GM23338 (cell line): ENCODE data around the gene GAREM1. TPM values are rescaled to one million over a fixed set of nuclear protein-coding genes. Genes with fewer than 3 reads are reported as not detected.

Experiments used
- ATAC-seq: fragments of 200-7000 bp; cut with Tn5 transposase; 3 replicates; pipeline ENCODE4 v1.9.1; 2020
- DNase-seq: peaks from one replicate; pipeline ENCODE4 v3.0.0-alpha.2; 2015; ENCODE audit warnings: low spot score
- H2AFZ ChIP-seq: fragments of 200-600 bp; sonication (generic); 2 replicates; pipeline ENCODE4 v1.8.0; 2016; ENCODE audit warnings: antibody characterized with exemption, mild to moderate bottlenecking, moderate library complexity
- H3F3A ChIP-seq: fragments of 200-600 bp; sonication (generic); replicated peaks from 2 replicates; pipeline ENCODE4 v1.8.0; 2017; ENCODE audit warnings: antibody characterized with exemption, mixed run types, low read depth
- H3K27ac ChIP-seq: fragments of 200-600 bp; sonication (generic); 2 replicates; pipeline ENCODE4 v1.6.1; 2016; ENCODE audit warnings: low read depth
- H3K27me3 ChIP-seq: fragments of 200-600 bp; sonication (generic); 2 replicates; pipeline ENCODE4 v1.8.0; 2016; ENCODE audit warnings: mild to moderate bottlenecking, mixed run types, moderate library complexity; ENCODE audit not compliant: insufficient read depth
- H3K36me3 ChIP-seq: fragments of 200-600 bp; sonication (generic); 2 replicates; pipeline ENCODE4 v1.8.0; 2016; ENCODE audit warnings: mild to moderate bottlenecking; ENCODE audit not compliant: insufficient read depth
- H3K4me1 ChIP-seq: fragments of 200-600 bp; sonication (generic); 2 replicates; pipeline ENCODE4 v1.8.0; 2016; ENCODE audit warnings: mild to moderate bottlenecking, moderate library complexity; ENCODE audit not compliant: insufficient read depth
- H3K4me2 ChIP-seq: fragments of 200-600 bp; sonication (generic); 2 replicates; pipeline ENCODE4 v1.7.1; 2017; ENCODE audit warnings: mixed run types
- H3K4me3 ChIP-seq: fragments of 200-600 bp; sonication (generic); 2 replicates; pipeline ENCODE4 v1.6.1; 2016; ENCODE audit warnings: mixed run types
- H3K79me2 ChIP-seq: fragments of 200-600 bp; sonication (generic); replicated peaks from 2 replicates; pipeline ENCODE4 v1.8.0; 2017; ENCODE audit warnings: mild to moderate bottlenecking; ENCODE audit not compliant: insufficient read depth
- H3K9me2 ChIP-seq: fragments of 200-600 bp; sonication (generic); 2 replicates; pipeline ENCODE4 v1.8.0; 2017; ENCODE audit not compliant: insufficient read depth
- H4K20me1 ChIP-seq: fragments of 200-600 bp; sonication (generic); replicated peaks from 2 replicates; pipeline ENCODE4 v1.8.0; 2017; ENCODE audit warnings: mild to moderate bottlenecking; ENCODE audit not compliant: insufficient read depth
- H3K27ac Mint-ChIP-seq: 2 replicates; pipeline ENCODE4 v1.8.0; 2020; ENCODE audit warnings: inconsistent platforms, mild to moderate bottlenecking, moderate library complexity, mixed read lengths
- H3K27me3 Mint-ChIP-seq: 3 replicates; pipeline ENCODE4 v1.8.0; 2022; ENCODE audit warnings: low read depth, mild to moderate bottlenecking, moderate library complexity, mixed read lengths, inconsistent platforms; ENCODE audit not compliant: insufficient read depth, poor library complexity
- H3K36me3 Mint-ChIP-seq: 3 replicates; pipeline ENCODE4 v1.8.0; 2021; ENCODE audit warnings: low read depth, mild to moderate bottlenecking, inconsistent platforms, moderate library complexity, mixed read lengths
- H3K4me1 Mint-ChIP-seq: 3 replicates; pipeline ENCODE4 v1.8.0; 2020; ENCODE audit warnings: mild to moderate bottlenecking, inconsistent platforms, mixed read lengths
- H3K4me3 Mint-ChIP-seq: 3 replicates; pipeline ENCODE4 v1.8.0; 2021; ENCODE audit warnings: moderate library complexity, mild to moderate bottlenecking, inconsistent platforms, mixed read lengths
- H3K9me3 Mint-ChIP-seq: 3 replicates; pipeline ENCODE4 v1.8.0; 2020; ENCODE audit warnings: moderate library complexity, mild to moderate bottlenecking, inconsistent platforms, mixed read lengths
- CREB1 ChIP-seq: fragments of 250-450 bp; sonication (Bioruptor Pico); IDR thresholded peaks from 2 replicates; pipeline ENCODE4 v1.5.0; 2020; ENCODE audit warnings: low read depth, mild to moderate bottlenecking, moderate library complexity
- EZH2 ChIP-seq: fragments of 200-600 bp; sonication (generic); IDR thresholded peaks from one replicate; pipeline ENCODE4 v1.8.0; 2017; ENCODE audit warnings: antibody characterized with exemption, mild to moderate bottlenecking, low read depth; ENCODE audit not compliant: unreplicated experiment
- NANOG ChIP-seq: IDR thresholded peaks from 2 replicates; pipeline ENCODE4 v1.6.1; 2016; ENCODE audit warnings: antibody characterized with exemption, borderline replicate concordance
- ZNF114 ChIP-seq: fragments of 250-450 bp; sonication (Bioruptor Pico); IDR thresholded peaks from 2 replicates; pipeline ENCODE4 v1.5.0; 2020; ENCODE audit warnings: mild to moderate bottlenecking, moderate library complexity
- polyA plus RNA-seq: library from polyadenylated mRNA; unstranded; fragments of >200 nt; fragmentation: Nextera tagmentation; extraction: Ambion mirVana; gene quantifications from 2 replicates; pipeline ENCODE4 v1.2.1, GENCODE V29; 2016
- total RNA-seq: library from RNA; depleted of rRNA; stranded (reverse); fragments of >200 nt; shearing (Covaris generic); gene quantifications from 2 replicates; pipeline ENCODE4 v1.2.3, GENCODE V29; 2014
- TF ChIP-seq, protein P1 (sequence below): fragments of 250-450 bp; sonication (Bioruptor Pico); IDR thresholded peaks from 2 replicates; pipeline ENCODE4 v1.5.0; 2020; ENCODE audit warnings: mild to moderate bottlenecking, moderate library complexity
- TF ChIP-seq, protein P2 (sequence below), 2 experiments: fragments of 200-600 bp in 1 of 2; sonication (generic) in 1 of 2; conservative IDR thresholded peaks; 2 replicates each; pipeline versions ENCODE4 v1.5.1 to v1.6.1; 2016 to 2017; ENCODE audit warnings: antibody characterized with exemption in 2 of 2, low read depth in 2 of 2, mild to moderate bottlenecking in 2 of 2, moderate library complexity in 1 of 2

The GAREM1 gene
- total and polyA plus RNA-seq, 2 experiments from 2014 or later = 2.7 to 6.0 TPM

DNA sequence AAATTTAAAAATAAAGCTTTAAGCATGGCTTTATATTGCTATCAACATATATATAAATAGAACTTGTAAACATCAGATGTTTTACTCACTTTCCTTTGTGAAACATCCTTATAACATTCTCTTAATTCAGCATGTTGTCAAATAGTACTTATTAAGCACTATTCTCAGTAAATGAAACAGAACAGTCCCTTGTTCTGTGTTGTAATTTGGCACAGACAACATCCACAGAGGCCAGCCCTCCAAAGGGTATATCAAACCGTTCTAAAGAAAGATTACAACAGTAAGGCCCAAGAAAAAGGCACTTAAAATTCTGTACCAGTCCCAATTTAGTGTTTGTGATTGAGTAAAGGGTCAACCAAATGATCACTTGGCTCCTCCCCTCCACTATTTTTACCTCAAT, 46.0 kb downstream of the GAREM1 start (continued):
- TF ChIP-seq, protein P1, sequence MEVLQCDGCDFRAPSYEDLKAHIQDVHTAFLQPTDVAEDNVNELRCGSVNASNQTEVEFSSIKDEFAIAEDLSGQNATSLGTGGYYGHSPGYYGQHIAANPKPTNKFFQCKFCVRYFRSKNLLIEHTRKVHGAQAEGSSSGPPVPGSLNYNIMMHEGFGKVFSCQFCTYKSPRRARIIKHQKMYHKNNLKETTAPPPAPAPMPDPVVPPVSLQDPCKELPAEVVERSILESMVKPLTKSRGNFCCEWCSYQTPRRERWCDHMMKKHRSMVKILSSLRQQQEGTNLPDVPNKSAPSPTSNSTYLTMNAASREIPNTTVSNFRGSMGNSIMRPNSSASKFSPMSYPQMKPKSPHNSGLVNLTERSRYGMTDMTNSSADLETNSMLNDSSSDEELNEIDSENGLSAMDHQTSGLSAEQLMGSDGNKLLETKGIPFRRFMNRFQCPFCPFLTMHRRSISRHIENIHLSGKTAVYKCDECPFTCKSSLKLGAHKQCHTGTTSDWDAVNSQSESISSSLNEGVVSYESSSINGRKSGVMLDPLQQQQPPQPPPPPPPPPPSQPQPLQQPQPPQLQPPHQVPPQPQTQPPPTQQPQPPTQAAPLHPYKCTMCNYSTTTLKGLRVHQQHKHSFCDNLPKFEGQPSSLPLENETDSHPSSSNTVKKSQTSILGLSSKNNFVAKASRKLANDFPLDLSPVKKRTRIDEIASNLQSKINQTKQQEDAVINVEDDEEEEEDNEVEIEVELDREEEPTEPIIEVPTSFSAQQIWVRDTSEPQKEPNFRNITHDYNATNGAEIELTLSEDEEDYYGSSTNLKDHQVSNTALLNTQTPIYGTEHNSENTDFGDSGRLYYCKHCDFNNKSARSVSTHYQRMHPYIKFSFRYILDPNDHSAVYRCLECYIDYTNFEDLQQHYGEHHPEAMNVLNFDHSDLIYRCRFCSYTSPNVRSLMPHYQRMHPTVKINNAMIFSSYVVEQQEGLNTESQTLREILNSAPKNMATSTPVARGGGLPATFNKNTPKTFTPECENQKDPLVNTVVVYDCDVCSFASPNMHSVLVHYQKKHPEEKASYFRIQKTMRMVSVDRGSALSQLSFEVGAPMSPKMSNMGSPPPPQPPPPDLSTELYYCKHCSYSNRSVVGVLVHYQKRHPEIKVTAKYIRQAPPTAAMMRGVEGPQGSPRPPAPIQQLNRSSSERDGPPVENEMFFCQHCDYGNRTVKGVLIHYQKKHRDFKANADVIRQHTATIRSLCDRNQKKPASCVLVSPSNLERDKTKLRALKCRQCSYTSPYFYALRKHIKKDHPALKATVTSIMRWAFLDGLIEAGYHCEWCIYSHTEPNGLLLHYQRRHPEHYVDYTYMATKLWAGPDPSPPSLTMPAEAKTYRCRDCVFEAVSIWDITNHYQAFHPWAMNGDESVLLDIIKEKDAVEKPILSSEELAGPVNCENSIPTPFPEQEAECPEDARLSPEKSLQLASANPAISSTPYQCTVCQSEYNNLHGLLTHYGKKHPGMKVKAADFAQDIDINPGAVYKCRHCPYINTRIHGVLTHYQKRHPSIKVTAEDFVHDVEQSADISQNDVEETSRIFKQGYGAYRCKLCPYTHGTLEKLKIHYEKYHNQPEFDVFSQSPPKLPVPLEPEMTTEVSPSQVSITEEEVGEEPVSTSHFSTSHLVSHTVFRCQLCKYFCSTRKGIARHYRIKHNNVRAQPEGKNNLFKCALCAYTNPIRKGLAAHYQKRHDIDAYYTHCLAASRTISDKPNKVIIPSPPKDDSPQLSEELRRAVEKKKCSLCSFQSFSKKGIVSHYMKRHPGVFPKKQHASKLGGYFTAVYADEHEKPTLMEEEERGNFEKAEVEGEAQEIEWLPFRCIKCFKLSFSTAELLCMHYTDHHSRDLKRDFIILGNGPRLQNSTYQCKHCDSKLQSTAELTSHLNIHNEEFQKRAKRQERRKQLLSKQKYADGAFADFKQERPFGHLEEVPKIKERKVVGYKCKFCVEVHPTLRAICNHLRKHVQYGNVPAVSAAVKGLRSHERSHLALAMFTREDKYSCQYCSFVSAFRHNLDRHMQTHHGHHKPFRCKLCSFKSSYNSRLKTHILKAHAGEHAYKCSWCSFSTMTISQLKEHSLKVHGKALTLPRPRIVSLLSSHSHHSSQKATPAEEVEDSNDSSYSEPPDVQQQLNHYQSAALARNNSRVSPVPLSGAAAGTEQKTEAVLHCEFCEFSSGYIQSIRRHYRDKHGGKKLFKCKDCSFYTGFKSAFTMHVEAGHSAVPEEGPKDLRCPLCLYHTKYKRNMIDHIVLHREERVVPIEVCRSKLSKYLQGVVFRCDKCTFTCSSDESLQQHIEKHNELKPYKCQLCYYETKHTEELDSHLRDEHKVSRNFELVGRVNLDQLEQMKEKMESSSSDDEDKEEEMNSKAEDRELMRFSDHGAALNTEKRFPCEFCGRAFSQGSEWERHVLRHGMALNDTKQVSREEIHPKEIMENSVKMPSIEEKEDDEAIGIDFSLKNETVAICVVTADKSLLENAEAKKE = no peak
- TF ChIP-seq EZH2 = no peak
- TF ChIP-seq, protein P2, sequence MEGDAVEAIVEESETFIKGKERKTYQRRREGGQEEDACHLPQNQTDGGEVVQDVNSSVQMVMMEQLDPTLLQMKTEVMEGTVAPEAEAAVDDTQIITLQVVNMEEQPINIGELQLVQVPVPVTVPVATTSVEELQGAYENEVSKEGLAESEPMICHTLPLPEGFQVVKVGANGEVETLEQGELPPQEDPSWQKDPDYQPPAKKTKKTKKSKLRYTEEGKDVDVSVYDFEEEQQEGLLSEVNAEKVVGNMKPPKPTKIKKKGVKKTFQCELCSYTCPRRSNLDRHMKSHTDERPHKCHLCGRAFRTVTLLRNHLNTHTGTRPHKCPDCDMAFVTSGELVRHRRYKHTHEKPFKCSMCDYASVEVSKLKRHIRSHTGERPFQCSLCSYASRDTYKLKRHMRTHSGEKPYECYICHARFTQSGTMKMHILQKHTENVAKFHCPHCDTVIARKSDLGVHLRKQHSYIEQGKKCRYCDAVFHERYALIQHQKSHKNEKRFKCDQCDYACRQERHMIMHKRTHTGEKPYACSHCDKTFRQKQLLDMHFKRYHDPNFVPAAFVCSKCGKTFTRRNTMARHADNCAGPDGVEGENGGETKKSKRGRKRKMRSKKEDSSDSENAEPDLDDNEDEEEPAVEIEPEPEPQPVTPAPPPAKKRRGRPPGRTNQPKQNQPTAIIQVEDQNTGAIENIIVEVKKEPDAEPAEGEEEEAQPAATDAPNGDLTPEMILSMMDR (conservative IDR thresholded peaks at IDR 0.05; ENCODE audit: low read depth in 2 of 2) = no peak
- TF ChIP-seq ZNF114 (CRISPR knock-in tag) = no peak
- TF ChIP-seq NANOG = no peak

DNA sequence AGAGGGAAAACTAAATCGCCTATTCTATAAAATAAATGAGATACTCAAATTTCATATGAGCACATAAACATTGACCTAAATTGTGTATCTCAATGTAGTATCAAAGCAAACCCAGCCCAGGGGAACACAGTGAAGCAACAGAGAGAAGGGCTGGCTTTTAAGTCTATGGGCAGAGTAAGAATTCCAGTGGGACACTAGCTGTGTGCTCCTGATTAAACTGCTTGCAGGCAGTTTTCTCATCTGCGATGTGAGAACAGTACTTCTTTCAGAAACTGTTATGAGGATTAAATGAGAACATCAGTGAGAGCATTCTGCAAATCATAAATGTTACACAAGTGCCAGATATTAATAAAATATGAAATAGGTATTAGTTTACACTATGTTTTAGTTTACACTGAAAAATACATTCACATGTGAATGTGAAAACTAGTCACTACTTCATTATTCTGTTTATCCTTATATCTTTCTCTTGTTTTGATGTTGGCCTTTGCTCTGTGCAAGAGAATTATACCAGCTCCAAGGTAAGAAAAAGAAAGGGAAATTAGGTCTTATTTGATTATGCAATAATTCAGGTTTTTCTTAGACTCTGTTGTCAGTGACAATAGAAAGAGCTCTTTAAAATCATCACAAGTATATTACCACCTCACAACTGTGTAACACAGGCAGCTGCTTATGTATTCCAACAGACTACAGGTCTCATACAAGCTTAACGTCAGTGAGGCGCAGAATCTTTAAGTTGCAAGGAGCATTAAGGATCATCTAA, 47.5 kb downstream of the GAREM1 start:
- Histone ChIP-seq H3F3A (no peaks in the 10 kb centered on the region), H3K4me3 (no peak overlapping the region), H3K27me3 (no peaks in the 10 kb centered on the region), H3K27ac (no peak overlapping the region), H4K20me1 (no peaks in the 10 kb centered on the region), H3K9me2 (no peaks in the 10 kb centered on the region), H3K4me1 (no peaks in the 10 kb centered on the region; the same call in 1 of the 2 replicates), H3K36me3 (no peaks in the 10 kb centered on the region), H3K4me2 (no peak overlapping the region), H2AFZ (no peak overlapping the region), H3K79me2 (no peaks in the 10 kb centered on the region; the same call in none of the 2 replicates)
- no peak overlapping the region for H3K4me3 Mint-ChIP-seq
- ATAC-seq (no peak), DNase-seq (no peak)
- peaks cover 2% of the 10 kb centered on the region for H3K27me3 Mint-ChIP-seq
- no peaks in the 10 kb centered on the region for H3K36me3 Mint-ChIP-seq
- TF ChIP-seq ZNF114 (CRISPR knock-in tag) (no peak), CREB1 (CRISPR knock-in tag) (no peak), EZH2 (no peak)
- TF ChIP-seq, protein P2 (conservative IDR thresholded peaks at IDR 0.05; ENCODE audit: low read depth in 2 of 2) = no peak
- H3K4me1 Mint-ChIP-seq = peaks cover 15% of the 10 kb centered on the region
- no peak overlapping the region for H3K27ac Mint-ChIP-seq
- no peaks in the 10 kb centered on the region for H3K9me3 Mint-ChIP-seq
